ENCODE measurements around the gene INPP5A. TPM values are rescaled to one million over a fixed set of nuclear protein-coding genes. Genes with fewer than 3 reads are reported as not detected.

Gene INPP5A
- total and polyA plus RNA-seq, 2 experiments from 2014 or later, result 41.2 to 53.6 TPM

- Histone ChIP-seq H3K36me3 (replicated peaks; ENCODE audit: insufficient read depth, low read depth) (no peaks in the 10 kb centered on the region), H2AFZ (no peak overlapping the region), H3K9me2 (replicated peaks; ENCODE audit: insufficient read depth) (no peaks in the 10 kb centered on the region), H4K20me1 (ENCODE audit: insufficient read depth, poor library complexity, severe bottlenecking) (peaks cover 10% of the 10 kb centered on the region), H3K4me2 (no peak overlapping the region), H3K79me2 (peaks cover 19% of the 10 kb centered on the region), H3K4me3 (no peak overlapping the region), H3K4me1 (ENCODE audit: insufficient read depth) (peaks cover 28% of the 10 kb centered on the region), H3K27me3 (no peaks in the 10 kb centered on the region), H3K27ac (no peak overlapping the region), H3K9me3 (ENCODE audit: low read depth) (peaks cover 8% of the 10 kb centered on the region)
- no peak for DNase-seq (ENCODE audit: low spot score)
- TF ChIP-seq CTCF (IDR thresholded peaks at IDR 0.05; ENCODE audit: poor library complexity), result no peak
- no peak for TF ChIP-seq EZH2phosphoT487 (IDR thresholded peaks at IDR 0.05; ENCODE audit: low read depth, severe bottlenecking, unreplicated experiment)
- TF ChIP-seq EZH2 (IDR thresholded peaks at IDR 0.05; ENCODE audit: borderline replicate concordance), result no peak
- WGBS (ENCODE audit: low lambda C conversion rate, missing lambda C conversion rate), result 98% methylated on average over 15 of the region's 18 CpGs
Observed at GRCh38 chr10:132535065-132535651, 2.4 kb upstream of the INPP5A start.

- Histone ChIP-seq H3K9me3 (ENCODE audit: low read depth) (no peaks in the 10 kb centered on the region), H2AFZ (peak overlapping the region; percentile 55), H3K4me1 (ENCODE audit: insufficient read depth) (peaks cover 40% of the 10 kb centered on the region)
Observed at GRCh38 chr10:132536241-132536876, 1.2 kb upstream of the INPP5A start.

DNA sequence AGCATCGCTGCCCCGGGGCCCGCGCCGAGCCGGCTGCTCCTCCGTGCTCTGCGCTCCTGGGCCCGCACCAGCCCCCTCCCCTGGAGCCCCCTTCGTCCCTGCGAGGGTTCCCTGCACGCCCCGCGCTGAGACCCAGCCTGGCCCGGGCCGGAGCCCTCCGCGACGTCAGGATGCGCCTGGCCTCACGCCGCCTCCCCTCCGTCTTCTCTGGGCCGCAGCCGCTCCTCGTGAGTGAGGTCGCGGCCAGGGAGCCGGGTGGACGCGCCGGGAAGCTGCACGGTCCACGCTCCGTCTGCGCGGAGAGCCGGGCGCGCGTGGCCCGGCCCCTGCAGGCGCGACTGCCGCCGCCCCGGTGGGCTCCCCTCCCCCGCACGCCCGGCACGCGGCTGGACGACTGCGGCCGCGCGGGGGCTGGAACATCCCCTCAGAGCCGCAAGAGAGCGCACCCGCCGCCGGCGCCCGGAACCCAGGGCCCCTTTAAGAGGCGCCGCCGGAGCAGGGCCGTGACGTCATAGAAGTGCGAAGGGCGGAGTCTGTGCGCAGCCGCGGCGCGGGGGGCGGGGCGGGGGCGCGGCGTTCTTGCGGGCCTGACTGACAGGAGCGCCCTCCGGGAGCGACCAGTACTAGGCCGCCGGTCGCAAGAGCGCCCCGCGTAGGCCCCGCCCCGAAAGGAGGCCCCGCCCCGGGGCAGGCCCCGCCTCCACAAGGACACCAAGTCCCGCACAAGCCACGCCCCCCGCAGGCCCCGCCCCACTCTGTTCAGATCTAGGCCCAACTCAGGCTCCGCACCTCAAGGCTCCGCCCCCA is 507 bp upstream of the INPP5A start:
- no peaks in the 10 kb centered on the region for H3K9me2 ChIP-seq (replicated peaks; ENCODE audit: insufficient read depth)
- DNase-seq (ENCODE audit: low spot score), result peak; percentile 100
- H3K9me3 ChIP-seq (ENCODE audit: low read depth), result no peaks in the 10 kb centered on the region
- H3K27ac ChIP-seq, result peak overlapping the region; percentile 83
- no peaks in the 10 kb centered on the region for H3K36me3 ChIP-seq (replicated peaks; ENCODE audit: insufficient read depth, low read depth)
- WGBS (ENCODE audit: low lambda C conversion rate, missing lambda C conversion rate), result 1% methylated on average over 35 of the region's 102 CpGs
- peak overlapping the region; percentile 43 for H3K4me3 ChIP-seq
- TF ChIP-seq CTCF (IDR thresholded peaks at IDR 0.05; ENCODE audit: poor library complexity) (peak; percentile 23), EZH2 (IDR thresholded peaks at IDR 0.05; ENCODE audit: borderline replicate concordance) (no peak), EZH2phosphoT487 (IDR thresholded peaks at IDR 0.05; ENCODE audit: low read depth, severe bottlenecking, unreplicated experiment) (no peak)
- peak overlapping the region; percentile 84 for H3K4me2 ChIP-seq
- H4K20me1 ChIP-seq (ENCODE audit: insufficient read depth, poor library complexity, severe bottlenecking), result peaks cover 27% of the 10 kb centered on the region
- peaks cover 40% of the 10 kb centered on the region for H3K4me1 ChIP-seq (ENCODE audit: insufficient read depth)
- H3K27me3 ChIP-seq, result no peaks in the 10 kb centered on the region
- peaks cover 37% of the 10 kb centered on the region for H3K79me2 ChIP-seq
- H2AFZ ChIP-seq, result peak overlapping the region; percentile 55

More at GRCh38 chr10:132536241-132536876, 1.2 kb upstream of the INPP5A start:
- peaks cover 21% of the 10 kb centered on the region for H4K20me1 ChIP-seq (ENCODE audit: insufficient read depth, poor library complexity, severe bottlenecking)
- DNase-seq (ENCODE audit: low spot score), result no peak
- peak overlapping the region; percentile 83 for H3K27ac ChIP-seq
- H3K9me2 ChIP-seq (replicated peaks; ENCODE audit: insufficient read depth), result no peaks in the 10 kb centered on the region
- no peaks in the 10 kb centered on the region for H3K36me3 ChIP-seq (replicated peaks; ENCODE audit: insufficient read depth, low read depth)
- no peak for TF ChIP-seq EZH2 (IDR thresholded peaks at IDR 0.05; ENCODE audit: borderline replicate concordance)
- peak; percentile 26 for TF ChIP-seq CTCF (IDR thresholded peaks at IDR 0.05; ENCODE audit: poor library complexity)
- WGBS (ENCODE audit: low lambda C conversion rate, missing lambda C conversion rate), result 46% methylated on average over 21 of the region's 21 CpGs
- peaks cover 29% of the 10 kb centered on the region for H3K79me2 ChIP-seq
- no peaks in the 10 kb centered on the region for H3K27me3 ChIP-seq
- peak overlapping the region; percentile 43 for H3K4me3 ChIP-seq
- peak overlapping the region; percentile 84 for H3K4me2 ChIP-seq
